ENCODE measurements around the gene LEFTY1.

LEFTY1 gene

GRCh38 chr1:225915538-225915991 lies 26.6 kb upstream of the LEFTY1 start:
- peak; percentile 33 for DNase-seq

DNA sequence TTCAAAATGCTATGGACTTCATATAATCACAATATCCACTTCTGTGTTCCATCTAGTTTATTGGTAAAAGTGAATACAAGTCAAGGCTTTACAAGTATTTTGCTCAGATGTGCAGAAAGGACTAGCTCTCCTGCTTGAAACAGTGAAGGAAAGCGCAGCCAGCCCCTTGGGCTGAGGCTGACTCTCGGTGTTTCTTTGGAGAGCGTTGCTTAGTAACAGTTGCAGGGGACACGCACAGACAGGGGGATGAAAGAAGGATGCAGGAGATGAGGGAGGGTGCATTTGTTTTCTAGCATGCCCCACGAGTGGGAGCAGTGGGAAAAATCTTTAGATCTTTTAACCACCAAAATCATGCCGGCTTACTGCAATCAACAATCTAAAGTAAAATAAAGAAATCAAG lies 26.0 kb upstream of the LEFTY1 start:
- no peak for DNase-seq

DNA sequence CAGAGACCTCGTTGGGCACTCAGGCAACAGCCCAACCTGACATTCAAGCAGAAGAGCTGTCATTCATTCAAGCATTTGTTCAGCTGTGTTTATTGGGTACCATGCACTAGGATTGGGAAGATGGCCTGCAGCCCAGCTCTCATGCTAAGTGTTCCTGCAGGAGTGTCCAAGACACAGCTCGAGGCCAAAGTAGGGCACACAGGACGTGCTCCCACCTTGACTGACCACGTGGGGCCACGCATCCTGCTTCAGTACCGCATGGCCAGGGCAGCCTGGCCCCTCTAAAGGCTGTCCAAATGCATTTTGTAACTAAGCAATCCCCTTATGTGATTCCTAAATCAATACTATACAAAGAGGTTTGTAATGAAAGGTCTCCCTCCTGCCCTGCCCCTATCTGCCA lies 25.4 kb upstream of the LEFTY1 start:
- DNase-seq = no peak

DNA sequence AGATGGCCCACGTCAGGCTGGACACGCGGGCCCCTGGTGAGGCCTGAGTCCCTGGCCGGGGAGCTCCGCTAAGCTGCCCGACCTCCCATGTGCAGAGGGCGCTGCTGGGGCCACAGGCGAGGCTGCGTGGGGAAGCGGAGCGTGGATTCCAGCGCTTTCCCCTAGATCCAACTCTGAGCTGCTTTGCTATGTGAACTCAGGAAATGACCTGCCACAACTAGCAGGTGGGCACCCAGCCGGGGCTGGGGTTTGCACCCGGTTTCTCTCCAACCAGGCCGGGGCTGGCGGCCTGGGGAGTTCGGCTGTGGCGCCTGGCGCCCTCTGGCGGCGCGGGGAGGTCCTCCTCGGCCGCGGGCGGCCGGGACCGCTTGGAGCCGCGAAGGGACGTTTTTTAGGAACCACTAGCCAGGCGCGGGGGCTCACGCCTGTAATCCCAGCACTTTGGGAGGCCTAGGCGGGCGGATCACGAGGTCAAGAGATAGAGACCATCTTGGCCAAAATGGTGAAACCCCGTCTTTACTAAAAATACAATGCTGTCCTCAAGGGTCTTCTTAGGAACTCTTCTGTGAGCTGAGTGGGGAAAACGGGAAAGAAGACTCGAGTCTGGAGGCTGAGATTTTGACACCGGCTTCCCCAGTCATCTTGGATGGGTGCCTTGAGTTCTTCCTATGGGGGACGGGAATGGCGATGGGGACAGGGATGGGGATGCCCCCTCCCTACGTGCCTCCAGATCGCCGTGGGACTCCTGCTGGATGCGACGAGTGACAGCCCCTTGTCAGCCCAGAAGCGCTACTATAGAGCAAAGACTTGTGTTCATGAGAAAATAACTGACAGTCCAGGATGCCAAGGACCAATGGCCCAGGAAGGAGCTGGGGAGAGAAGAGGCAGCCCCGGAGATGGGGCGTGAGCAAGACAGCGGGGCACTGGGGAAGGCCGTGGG lies 22.5 kb upstream of the LEFTY1 start:
- DNase-seq = no peak

DNA sequence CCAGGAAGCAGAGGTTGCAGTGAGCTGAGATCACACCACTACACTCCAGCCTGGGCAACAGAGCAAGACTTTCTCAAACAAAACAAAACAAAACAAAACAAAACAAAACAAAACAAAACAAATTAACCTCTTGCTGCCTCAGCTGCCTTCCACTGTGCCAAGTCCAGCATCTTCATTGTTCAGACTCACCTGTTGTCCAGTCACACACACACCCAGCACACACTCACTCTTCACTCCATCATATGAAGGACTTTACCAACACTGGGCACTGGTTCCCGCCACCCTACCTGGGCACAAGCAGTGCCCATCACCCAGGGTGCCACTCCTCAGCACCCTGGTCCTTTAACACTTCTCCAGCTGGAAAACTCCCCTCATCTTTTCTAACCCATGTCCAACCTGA lies 20.5 kb upstream of the LEFTY1 start:
- DNase-seq = no peak

DNA sequence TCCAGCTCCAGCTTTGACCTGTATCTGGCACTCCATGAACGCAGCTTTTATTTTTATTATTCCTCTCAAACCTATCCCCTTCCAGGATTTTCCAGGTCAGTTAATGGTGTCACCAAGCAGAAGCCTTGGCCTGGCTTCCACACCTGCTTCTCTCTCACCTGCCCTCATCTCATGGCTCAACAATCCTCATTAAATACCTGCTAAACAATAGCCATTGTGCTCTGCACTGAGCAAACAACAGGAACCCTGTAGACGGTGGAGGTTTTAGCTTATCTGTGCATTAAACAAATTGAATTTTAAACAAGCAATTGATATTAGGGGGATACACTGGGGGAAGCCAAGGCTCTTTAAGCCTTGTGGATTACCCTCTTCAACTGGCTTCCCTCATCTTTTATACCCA lies 19.8 kb upstream of the LEFTY1 start:
- DNase-seq = peak; percentile 57

DNA sequence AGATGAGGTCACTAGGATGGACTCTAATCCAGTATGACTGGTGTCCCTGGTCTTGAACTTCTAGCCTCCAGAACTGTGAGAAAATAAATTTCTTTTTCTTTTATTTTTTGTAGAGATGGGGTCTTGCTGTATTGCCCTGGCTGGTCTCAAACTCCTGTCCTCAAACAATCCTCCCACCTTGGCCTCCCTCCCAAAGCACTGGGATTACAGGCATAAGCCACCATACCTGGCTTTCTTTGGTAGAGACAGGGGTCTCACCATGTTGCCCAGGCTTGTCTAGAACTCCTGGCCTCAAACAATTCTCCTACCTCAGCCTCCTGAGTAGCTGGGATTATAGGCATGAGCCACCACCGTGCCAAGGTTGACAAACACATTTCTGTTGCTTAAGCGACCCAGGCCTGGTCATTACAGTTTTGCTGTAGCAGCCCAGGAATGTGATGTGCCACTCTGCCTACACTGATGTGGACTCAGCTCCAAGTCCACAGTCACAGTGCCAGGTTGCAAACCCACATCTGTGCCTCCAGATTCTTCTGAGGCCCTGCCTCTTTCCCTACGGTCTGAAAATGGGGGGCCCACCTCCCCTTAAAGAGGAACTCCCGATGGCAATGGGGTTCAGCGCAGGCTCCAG lies 19.2 kb upstream of the LEFTY1 start:
- no peak for DNase-seq

DNA sequence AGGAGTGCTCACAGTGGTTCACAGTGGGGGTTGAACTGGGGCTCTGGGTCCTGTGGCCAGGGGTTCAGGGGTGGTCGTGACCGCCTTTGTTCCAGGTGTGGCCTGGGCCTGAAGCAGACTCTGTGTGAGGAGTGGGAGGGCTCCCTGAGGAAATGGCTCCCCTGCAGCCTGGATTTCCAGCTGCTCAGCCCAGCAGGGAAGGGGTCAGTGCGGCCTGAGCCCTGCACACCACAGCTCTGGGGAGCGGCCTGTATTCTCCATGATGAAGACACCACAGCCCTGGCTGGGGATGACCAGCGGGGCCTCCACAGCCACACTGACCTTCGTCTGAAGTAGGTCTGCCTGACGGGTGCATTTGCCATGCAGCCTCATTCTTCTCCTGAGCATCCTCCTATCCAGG lies 18.4 kb upstream of the LEFTY1 start:
- DNase-seq = no peak

DNA sequence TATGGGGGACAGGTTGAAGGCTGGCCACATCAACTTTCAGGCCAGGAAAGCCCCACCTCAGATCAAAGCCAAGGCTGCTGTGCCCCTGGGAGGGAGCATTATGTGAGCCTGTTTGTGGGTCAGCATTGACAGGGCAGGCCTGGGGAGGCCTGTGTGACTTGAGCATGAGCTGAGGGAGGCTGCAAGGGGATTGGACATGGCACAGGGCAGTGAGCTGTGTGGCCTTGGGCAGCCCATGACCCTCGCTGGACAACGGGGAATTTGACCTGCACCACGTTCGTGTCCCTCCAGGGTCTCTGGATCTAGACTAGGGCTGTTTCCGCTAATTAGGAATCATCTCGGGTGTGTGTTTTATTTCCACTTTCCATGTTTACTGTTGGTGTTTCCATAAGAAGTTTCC lies 17.5 kb upstream of the LEFTY1 start:
- no peak for DNase-seq

- DNase-seq = no peak
These were observed 14.7 kb upstream of the LEFTY1 start for GRCh38 chr1:225903623-225904022.

DNA sequence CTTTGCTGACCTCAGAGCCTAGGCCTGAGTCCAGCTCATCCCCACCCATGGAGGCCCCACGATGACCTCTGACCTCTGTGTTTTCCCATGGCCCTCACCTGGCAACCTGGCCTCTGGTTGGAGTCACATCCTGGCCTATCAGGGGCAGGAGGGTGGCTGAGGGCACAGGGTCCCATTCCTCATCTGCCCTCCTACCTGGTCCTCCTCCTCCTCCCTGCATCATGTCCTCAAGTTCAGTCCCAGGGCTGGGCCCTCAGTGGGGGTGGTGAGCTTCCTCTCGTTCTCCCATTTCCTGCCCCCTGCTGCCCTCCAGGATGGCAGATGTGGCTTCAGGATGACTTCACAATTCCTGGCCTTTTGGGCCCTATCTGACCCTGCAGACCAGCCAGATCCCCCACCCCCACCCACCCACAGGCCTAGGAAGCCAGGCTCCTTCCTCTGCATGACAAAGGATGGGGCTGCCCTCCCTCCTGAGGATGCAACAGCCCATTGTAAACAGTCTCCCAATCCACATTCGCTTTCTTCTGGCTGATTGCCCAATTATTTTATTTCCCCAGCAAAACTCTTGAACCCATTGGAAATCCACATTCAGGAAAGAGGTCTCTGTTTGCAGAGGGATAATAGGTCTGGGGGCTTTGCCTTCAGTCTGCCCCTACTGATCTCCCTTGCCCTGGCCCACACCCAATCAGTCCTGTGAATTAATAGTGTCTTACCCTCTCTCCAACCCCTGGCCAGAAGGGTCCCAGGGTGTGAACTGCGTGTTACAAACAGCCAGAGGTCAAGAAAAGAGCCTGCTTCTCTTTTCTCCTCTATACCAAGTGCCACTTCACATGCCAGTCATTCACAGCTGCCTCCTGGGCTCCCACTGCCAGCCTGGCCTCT lies 10.3 kb upstream of the LEFTY1 start:
- DNase-seq = peak; percentile 33

DNA sequence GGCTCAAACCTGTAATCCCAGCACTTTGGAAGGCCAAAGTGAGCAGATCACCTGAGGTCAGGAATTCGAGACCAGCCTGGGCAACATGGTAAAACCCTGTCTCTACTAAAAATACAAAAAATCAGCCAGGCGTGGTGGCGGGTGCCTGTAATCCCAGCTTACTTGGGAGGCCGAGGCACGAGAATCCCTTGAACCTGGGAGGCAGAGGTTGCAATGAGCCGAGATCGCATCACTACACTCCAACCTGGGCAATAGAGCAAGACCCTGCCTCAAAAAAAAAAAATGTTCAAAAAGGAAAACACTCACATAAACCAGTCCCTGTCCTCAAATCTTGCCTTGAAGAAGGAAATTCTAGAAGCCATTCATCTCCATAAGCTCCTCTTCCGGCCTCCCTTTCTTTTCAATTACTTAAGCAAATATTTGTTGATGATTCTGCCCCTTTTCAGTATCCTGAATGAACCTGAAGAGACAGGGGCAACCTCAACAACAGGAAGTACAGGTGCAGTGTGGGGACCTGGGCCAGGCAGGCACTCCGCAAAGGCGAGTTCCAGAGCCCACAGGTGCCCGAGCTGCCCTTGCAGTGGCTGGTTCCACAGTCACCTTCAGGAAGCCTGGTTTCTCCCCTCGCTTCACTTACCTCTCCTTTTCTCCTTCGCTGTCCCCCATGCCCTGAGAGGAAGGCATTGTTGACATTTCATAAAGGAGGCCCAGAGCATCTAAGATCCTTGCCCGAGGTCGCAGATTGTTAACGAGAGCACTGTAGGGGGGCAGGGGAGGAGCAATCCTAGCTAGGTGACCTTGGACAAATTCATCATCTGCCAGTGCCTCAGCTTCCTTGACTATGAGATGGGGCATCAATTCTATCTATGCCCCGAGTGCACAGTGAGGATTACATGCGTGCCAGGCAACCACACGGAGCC lies 8.9 kb upstream of the LEFTY1 start:
- peak; percentile 89 for DNase-seq

- DNase-seq = peak; percentile 66
These were observed 8.1 kb upstream of the LEFTY1 start for GRCh38 chr1:225896937-225897549.

DNA sequence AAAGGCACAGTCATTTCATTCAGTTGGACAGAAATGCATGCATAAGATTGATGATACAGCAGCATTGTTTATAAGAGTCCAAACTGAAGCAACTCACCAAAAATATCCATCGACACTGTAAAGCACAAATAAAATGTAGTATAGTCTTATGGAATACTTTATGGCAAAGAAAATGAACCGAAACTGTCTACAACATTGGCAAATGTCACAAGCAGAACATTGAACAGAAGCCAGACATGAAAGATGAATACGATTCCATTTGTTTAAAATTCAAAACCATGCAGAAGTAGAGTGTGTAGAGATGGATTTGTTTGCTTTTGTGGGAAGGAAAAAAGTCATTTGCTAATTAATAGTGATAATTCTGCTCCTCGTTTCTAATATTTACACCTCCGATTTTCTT lies 7.5 kb upstream of the LEFTY1 start:
- DNase-seq = no peak

DNA sequence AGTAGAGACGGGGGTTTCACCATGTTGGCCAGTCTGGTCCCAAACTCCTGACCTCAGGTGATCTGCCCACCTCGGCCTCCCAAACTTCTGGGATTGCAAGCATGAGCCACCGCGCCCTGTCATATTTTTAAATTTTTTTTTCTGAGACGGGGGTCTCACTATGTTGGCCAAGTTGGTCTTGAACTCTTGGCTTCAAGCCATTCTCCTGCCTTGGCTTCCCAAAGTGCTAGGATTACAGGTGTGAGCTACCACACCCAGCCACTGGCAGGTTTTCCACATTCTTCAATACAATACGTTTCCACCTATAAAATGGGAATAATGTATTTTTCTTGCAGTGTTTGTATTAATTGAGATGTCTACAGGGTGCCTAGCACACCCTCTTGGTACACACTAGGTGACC lies 3.4 kb upstream of the LEFTY1 start:
- no peak for DNase-seq

DNA sequence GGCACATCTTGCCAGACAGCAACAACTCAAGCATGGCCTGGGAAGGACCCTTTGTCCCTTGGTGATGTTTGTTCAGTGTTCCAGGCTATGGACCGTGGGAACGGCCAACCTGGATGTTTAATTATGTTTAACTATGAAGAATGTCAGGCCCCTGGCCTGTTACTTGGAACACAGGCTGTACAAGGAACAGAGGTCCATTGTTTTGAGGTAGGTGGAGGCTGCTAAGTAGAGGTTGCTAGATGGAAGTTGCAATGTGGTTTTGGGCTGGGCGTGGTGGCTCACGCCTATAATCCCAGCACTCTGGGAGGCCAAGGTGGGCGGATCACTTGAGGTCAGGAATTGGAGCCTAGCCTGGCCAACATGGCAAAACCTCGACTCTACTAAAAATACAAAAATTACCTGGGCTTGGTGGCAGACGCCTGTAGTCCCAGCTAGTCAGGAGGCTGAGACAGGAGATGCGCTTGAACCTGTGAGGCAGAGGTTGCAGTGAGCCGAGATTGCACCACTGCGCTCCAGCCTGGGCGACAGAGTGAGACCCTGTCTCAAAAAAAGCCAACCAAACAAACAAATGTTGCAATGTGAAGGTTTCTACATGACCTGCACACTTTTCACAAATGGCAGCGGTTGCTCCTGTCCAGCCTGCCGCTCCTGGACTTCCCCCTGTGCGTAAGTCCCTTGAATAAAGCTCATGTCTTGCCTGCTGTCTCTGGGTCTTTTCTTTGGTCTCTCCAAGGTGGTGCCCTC lies 2.5 kb upstream of the LEFTY1 start:
- no peak for DNase-seq

DNA sequence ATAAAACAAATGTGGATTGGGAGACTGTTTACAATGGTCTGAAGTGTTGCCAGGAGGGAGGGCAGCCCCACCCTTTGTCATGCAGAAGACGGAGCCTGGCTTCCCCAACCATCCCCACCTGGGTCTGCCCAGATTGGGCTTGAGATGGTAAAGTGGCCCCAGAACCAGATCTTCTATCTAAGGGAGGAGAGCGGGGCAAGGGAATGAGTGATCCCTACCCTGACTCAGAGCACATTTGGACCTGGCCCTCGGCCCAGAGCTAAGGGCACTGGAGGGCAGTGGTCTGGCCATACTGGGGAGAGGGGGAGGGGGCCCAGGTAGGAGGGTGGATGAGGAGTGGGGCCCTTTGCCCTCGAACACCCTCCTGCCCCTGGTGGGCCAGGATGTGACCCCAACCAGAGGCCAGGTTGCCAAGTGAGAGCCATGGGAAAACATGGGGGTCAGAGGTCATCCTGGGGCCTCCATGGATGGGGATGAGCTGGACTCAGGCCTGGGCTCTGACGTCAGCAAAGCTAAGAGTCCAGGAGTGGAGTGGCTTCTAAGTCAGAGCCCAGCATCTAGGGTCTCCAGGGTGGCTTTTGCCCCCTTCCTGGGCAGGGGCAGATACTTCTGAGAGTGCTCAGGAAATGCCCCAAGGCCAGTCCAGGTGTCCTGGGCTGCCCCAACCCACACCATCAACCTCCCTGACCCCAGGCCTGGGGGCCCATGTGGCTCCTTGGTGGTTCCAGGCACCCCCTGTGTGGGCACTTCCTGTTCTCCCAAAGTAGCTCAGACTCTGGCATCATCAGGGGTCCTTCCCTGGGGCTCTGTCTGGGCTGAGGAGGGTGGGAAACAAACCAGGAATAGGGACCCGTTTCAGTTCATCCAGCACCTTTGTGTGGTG lies 1.6 kb upstream of the LEFTY1 start:
- DNase-seq = no peak

- no peak for DNase-seq
These were observed 797 bp upstream of the LEFTY1 start for GRCh38 chr1:225889743-225890142.

- no peak for DNase-seq
These were observed 553 bp downstream of the LEFTY1 start for GRCh38 chr1:225888289-225888897.

All from NCI-H69 (cell line).